ENCODE results near the gene ABITRAM. TPM values are rescaled to one million over a fixed set of nuclear protein-coding genes. Genes with fewer than 3 reads are reported as not detected.

The ABITRAM gene
- total RNA-seq, 4 donors from 2014 or later = 5.6 to 14.4 (median 9.4) TPM

DNA sequence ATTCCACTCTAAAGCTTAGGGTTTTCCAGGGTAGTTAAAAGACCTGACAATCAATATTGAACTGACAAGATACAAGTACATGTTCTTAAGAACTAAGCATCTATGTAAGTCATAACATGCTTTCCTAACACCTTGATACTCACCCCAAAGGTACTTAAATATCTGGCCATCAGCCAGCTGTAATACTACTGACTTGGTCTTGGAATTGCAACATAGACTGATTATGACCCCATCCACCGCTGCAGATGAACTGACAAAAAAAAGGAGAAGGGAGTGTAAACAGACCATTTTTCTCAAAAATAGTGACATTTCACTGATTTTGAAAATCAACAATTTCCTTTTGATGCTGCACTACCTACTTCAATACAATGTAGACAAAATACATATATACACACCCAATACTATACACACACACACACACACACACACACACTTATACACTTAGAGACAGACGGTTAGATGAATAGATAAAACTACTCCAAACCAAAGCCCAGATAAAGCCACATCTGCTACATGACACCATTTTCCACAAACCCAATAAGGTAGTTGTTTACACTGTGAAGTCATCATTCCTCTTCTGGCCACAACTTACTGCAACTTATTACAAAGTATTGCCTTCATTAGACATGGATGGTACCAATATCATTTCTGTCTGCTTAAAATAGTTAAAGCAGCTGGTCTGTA lies 30.6 kb upstream of the ABITRAM start:
- H3K4me1 ChIP-seq = no peaks in the 10 kb centered on the region
- intact Hi-C loops (cut with DNase I; ENCODE audit: low total_unique reads) (no loop called here), in situ Hi-C loops (cut with MboI; ENCODE audit: low pct_ligation_motif_present in 1 of 4, low pct_unique_long_range_greater_than_20kb in 1 of 4, low sequenced_read_pairs in 3 of 4) (no loop called here)
- no peak overlapping the region for H3K27ac ChIP-seq
- H3K36me3 ChIP-seq = peaks cover 0 to 66% (median 26%) of the 10 kb centered on the region in 4 donors
- 86 to 100% methylated on average over 1 to 2 of the region's 2 CpGs for WGBS, 2 donors (ENCODE audit: low coverage in 1 of 2)
- no peaks in the 10 kb centered on the region for H3K9me3 ChIP-seq
- TF ChIP-seq EP300 (IDR thresholded peaks at IDR 0.05; ENCODE audit: low read depth) (no peak), POLR2AphosphoS5 (IDR thresholded peaks at IDR 0.05) (no peak), POLR2A (IDR thresholded peaks at IDR 0.05) (no peak)
- TF ChIP-seq, protein P1, sequence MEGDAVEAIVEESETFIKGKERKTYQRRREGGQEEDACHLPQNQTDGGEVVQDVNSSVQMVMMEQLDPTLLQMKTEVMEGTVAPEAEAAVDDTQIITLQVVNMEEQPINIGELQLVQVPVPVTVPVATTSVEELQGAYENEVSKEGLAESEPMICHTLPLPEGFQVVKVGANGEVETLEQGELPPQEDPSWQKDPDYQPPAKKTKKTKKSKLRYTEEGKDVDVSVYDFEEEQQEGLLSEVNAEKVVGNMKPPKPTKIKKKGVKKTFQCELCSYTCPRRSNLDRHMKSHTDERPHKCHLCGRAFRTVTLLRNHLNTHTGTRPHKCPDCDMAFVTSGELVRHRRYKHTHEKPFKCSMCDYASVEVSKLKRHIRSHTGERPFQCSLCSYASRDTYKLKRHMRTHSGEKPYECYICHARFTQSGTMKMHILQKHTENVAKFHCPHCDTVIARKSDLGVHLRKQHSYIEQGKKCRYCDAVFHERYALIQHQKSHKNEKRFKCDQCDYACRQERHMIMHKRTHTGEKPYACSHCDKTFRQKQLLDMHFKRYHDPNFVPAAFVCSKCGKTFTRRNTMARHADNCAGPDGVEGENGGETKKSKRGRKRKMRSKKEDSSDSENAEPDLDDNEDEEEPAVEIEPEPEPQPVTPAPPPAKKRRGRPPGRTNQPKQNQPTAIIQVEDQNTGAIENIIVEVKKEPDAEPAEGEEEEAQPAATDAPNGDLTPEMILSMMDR (IDR thresholded peaks at IDR 0.05) = no peak
- no peaks in the 10 kb centered on the region for H3K27me3 ChIP-seq
- no peak for DNase-seq
- no peak overlapping the region for H3K4me3 ChIP-seq

DNA sequence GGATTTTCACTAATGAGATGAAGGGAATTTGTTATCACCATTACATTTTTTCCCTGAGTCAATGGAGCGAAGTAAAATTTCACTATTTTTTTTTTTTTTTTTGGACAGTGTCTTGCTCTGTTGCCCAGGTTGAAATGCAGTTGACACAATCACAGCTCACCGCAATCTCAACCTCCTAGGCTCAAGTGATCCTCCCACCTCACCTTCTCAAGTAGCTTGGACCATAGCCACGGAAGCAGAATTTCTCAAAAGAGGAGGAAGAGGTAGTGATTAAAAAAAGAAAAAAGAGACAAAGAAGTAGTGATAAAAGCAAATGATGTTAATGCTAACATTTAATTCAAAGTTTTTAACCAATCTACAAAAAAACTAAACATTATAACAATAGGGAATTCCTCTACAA lies 30.0 kb upstream of the ABITRAM start:
- Histone ChIP-seq H3K9me3 (no peaks in the 10 kb centered on the region), H3K4me1 (no peaks in the 10 kb centered on the region), H3K4me3 (no peak overlapping the region), H3K36me3 (peaks cover 0 to 67% (median 27%) of the 10 kb centered on the region in 4 donors), H3K27me3 (no peaks in the 10 kb centered on the region), H3K27ac (no peak overlapping the region)
- intact Hi-C loops (cut with DNase I; ENCODE audit: low total_unique reads) = no loop called here
- WGBS, 2 donors (ENCODE audit: low coverage in 1 of 2) = 88 to 99% methylated on average over 3 of the region's 3 CpGs
- in situ Hi-C loops (cut with MboI; ENCODE audit: low pct_ligation_motif_present in 1 of 4, low pct_unique_long_range_greater_than_20kb in 1 of 4, low sequenced_read_pairs in 3 of 4) = no loop called here
- DNase-seq = no peak
- TF ChIP-seq, protein P1 (IDR thresholded peaks at IDR 0.05) = no peak
- no peak for TF ChIP-seq POLR2A (IDR thresholded peaks at IDR 0.05)
- TF ChIP-seq POLR2AphosphoS5 (IDR thresholded peaks at IDR 0.05) = no peak
- no peak for TF ChIP-seq EP300 (IDR thresholded peaks at IDR 0.05; ENCODE audit: low read depth)

DNA sequence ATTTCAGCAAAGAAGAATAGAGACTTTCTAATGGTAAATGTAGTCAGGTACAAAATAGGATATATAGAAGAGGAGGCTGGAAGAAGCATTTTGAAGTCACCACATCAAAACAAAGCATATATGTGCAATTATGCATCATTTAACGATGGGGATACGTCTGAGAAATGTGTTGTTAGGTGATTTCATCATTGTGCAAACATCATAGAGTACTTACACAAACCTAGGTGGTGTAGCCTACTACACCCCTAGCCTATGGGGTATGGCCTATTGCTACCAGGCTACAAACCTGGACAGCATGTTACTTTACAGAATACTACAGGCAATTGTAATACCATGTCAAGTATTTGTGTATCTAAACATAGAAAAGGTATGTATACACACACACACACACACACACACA lies 28.7 kb upstream of the ABITRAM start:
- WGBS, 2 donors (ENCODE audit: low coverage in 1 of 2) = 51 to 67% methylated on average over 2 of the region's 2 CpGs
- TF ChIP-seq, protein P1 (IDR thresholded peaks at IDR 0.05) = no peak
- TF ChIP-seq POLR2AphosphoS5 (IDR thresholded peaks at IDR 0.05) = no peak
- no peak for TF ChIP-seq POLR2A (IDR thresholded peaks at IDR 0.05)
- TF ChIP-seq EP300 (IDR thresholded peaks at IDR 0.05; ENCODE audit: low read depth) = no peak
- Histone ChIP-seq H3K4me1 (no peaks in the 10 kb centered on the region), H3K36me3 (peaks cover 0 to 58% (median 24%) of the 10 kb centered on the region in 4 donors), H3K27ac (no peak overlapping the region), H3K9me3 (no peaks in the 10 kb centered on the region), H3K4me3 (no peak overlapping the region), H3K27me3 (no peaks in the 10 kb centered on the region)
- no peak for DNase-seq
- in situ Hi-C loops (cut with MboI; ENCODE audit: low pct_ligation_motif_present in 1 of 4, low pct_unique_long_range_greater_than_20kb in 1 of 4, low sequenced_read_pairs in 3 of 4) = no loop called here
- intact Hi-C loops (cut with DNase I; ENCODE audit: low total_unique reads) = no loop called here

DNA sequence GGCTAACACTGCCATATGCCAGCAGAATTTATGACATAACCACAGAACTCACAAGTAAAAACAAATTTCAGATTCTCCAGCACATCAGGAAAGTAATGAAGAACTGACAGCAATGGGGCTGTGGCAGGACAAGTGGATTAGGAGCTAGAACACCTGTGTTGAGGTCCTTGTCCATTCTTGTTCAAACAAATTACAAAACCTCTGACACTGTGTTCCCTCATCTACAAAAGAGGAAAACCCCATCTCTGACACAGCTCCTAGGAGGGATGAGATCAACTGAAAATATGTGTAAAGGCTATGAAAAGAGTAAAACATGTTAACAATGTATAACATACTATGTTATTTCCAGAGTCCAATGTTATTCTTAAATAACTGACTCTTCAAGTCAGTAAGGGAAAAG lies 23.8 kb upstream of the ABITRAM start:
- Histone ChIP-seq H3K27me3 (no peaks in the 10 kb centered on the region), H3K27ac (no peak overlapping the region), H3K9me3 (no peaks in the 10 kb centered on the region), H3K4me1 (no peaks in the 10 kb centered on the region), H3K36me3 (peaks cover 0 to 52% (median 21%) of the 10 kb centered on the region in 4 donors), H3K4me3 (no peak overlapping the region)
- no peak for DNase-seq
- no peak for TF ChIP-seq EP300 (IDR thresholded peaks at IDR 0.05; ENCODE audit: low read depth)
- TF ChIP-seq, protein P1 (IDR thresholded peaks at IDR 0.05) = no peak
- TF ChIP-seq POLR2A (IDR thresholded peaks at IDR 0.05) = no peak
- no peak for TF ChIP-seq POLR2AphosphoS5 (IDR thresholded peaks at IDR 0.05)
- intact Hi-C loops (cut with DNase I; ENCODE audit: low total_unique reads) = no loop called here
- in situ Hi-C loops (cut with MboI; ENCODE audit: low pct_ligation_motif_present in 1 of 4, low pct_unique_long_range_greater_than_20kb in 1 of 4, low sequenced_read_pairs in 3 of 4) = no loop called here

All from transverse colon (tissue), 4 donors.